ENCODE measurements around the gene FHL3. TPM values are rescaled to one million over a fixed set of nuclear protein-coding genes. Genes with fewer than 3 reads are reported as not detected.

The FHL3 gene
- total RNA-seq, 1 donor from 2014 or later, result 60.1 TPM

DNA sequence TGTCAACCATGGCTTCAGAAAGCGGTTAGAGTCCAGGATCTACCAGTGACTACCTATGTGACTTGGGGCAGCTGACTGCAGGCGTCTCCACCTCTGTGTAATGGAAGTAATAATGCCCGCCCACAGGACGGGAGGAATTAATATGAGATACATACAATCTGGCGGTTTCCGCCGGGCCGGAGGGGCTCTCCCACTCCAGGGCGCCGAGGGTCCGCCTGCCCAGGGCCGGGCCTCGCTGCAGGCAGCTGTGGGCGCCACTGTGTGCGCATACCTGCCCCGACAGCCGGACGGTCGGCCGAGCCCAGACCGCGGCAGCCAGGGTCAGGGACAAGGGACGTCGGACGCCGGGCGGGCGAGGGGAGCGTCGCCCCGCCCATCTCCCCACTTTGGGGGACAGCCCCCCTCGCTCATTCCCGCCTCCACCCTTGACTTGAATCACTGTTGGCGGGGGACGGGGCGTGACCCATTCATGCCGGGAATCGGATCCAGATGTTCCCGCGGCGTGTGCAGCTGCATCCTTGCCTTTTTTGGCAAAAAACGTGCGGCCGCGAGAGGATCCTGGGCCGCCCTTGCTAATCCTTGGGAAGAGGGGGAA, 9.5 kb downstream of the FHL3 start:
- Histone ChIP-seq H3K27ac (peak overlapping the region; percentile 93 to 96), H3K4me1 (peaks cover 20 to 46% of the 10 kb centered on the region in 2 donors), H3K9me3 (no peaks in the 10 kb centered on the region), H3K4me3 (peak overlapping the region; percentile 64 to 78), H3K36me3 (peaks cover 5 to 17% of the 10 kb centered on the region in 2 donors), H3K27me3 (no peaks in the 10 kb centered on the region)
- intact Hi-C loops (cut with DNase I), result loop anchor here (5.0 to 10.0 kb wide), 2 partner anchors 189 to 521 kb away; partner anchors contain the start of genes C1orf122, YRDC and ZC3H12A
- TF ChIP-seq, protein P1, sequence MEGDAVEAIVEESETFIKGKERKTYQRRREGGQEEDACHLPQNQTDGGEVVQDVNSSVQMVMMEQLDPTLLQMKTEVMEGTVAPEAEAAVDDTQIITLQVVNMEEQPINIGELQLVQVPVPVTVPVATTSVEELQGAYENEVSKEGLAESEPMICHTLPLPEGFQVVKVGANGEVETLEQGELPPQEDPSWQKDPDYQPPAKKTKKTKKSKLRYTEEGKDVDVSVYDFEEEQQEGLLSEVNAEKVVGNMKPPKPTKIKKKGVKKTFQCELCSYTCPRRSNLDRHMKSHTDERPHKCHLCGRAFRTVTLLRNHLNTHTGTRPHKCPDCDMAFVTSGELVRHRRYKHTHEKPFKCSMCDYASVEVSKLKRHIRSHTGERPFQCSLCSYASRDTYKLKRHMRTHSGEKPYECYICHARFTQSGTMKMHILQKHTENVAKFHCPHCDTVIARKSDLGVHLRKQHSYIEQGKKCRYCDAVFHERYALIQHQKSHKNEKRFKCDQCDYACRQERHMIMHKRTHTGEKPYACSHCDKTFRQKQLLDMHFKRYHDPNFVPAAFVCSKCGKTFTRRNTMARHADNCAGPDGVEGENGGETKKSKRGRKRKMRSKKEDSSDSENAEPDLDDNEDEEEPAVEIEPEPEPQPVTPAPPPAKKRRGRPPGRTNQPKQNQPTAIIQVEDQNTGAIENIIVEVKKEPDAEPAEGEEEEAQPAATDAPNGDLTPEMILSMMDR (IDR thresholded peaks at IDR 0.05), result no peak
- DNase-seq (ENCODE audit: low spot score in 2 of 2), result peak in 1 of 2 donors; percentile 91

DNA sequence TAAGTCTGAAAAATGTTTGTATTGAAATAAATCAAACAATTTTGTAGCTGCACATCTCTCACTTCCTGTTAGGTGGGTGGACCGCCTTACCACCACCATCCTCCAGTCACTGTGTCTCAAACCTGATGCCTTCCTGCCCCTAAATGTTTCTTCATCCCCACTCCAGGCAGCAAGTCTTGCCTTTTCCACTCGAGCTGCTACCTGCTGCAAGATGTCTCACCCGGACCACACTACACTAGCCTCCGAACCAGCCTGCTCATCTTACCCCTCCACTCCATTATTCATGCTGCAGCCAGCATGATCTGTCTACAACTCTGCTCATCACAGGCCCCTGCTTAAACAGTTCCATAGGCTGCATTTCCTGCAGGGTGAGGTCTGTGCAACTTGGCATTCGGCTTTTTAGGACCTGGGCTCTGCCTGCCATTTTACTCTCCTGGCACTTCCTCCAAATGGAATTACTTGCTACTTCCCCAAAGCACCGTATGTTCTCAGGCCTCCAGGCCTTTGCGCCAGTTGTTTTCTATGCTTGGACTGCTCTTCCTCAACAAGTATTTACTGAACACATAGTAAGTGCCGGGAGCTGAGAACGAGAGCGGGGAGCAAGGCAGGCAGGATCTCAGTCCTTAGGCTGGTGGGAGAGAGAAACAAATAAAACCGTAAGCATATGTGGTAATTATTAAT, 10.3 kb downstream of the FHL3 start:
- Histone ChIP-seq H3K36me3 (peaks cover 5 to 17% of the 10 kb centered on the region in 2 donors), H3K4me3 (peak overlapping the region; percentile 64 to 78), H3K9me3 (no peaks in the 10 kb centered on the region), H3K27ac (peak overlapping the region; percentile 93 to 96), H3K4me1 (peaks cover 11 to 43% of the 10 kb centered on the region in 2 donors), H3K27me3 (no peaks in the 10 kb centered on the region)
- intact Hi-C loops (cut with DNase I), result loop anchor here (5.0 to 10.0 kb wide), 4 partner anchors 52 to 520 kb away; partner anchors contain the start of genes C1orf122, CDCA8, POU3F1 and YRDC
- TF ChIP-seq, protein P1 (IDR thresholded peaks at IDR 0.05), result no peak
- no peak for DNase-seq (ENCODE audit: low spot score in 2 of 2)

DNA sequence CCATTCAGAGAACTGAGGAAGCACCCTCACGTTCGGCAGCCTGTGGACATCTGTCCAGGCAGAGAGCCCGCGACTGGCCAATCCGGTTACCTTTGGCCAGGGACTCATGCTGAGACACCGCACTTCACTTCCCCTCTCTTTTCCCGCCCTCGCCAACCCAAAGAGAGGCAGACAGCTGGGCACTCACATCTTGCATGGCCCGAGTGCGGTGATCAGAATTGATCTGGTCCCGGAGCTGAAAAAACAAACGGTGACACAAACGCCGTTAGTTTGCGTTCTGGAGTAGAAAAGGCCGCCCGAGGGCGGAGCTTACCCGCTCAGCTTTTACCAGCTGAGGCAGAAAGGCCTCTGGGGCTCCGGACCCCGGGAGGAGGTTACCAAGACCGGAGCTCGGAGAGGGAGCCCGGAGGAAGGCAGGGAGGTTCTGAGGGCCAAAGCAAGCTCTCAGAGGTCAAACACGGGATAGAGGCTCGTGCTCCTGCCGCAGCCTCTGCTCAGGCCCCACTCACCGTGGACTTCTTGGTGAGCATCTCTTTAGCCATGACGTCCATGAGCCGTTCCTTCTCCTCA, 15.9 kb downstream of the FHL3 start:
- peak overlapping the region; percentile 51 to 76 for H3K27ac ChIP-seq
- peak in 1 of 2 donors; percentile 68 for DNase-seq (ENCODE audit: low spot score in 2 of 2)
- TF ChIP-seq, protein P1 (IDR thresholded peaks at IDR 0.05), result no peak
- H3K4me3 ChIP-seq, result peak overlapping the region; percentile 72 to 92
- peaks cover 7 to 14% of the 10 kb centered on the region in 2 donors for H3K4me1 ChIP-seq
- intact Hi-C loops (cut with DNase I), result loop anchor here (5.0 kb wide), 2 partner anchors 42 to 57 kb away; partner anchors contain the start of gene INPP5B
- H3K36me3 ChIP-seq, result peaks cover 27 to 34% of the 10 kb centered on the region in 2 donors
- no peaks in the 10 kb centered on the region for H3K27me3 ChIP-seq
- no peaks in the 10 kb centered on the region for H3K9me3 ChIP-seq

DNA sequence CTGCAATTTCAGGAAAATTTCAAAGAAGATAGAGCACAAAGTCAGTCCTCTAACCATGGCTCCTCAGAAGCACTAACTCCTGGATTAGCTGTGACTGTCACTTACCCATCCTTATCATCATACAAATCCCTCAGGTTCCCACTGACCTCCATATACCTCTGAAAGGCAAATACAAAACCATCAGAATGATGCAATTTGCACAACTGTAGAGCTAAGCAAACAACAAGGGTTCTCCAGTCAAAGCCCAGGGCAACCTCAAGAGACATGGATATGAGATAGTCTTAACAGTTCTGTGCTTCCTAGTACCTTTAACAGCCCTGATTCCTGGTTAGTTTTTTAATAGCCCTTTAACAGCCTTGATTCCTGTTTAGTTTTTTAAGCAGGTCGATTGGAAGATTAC, 17.6 kb downstream of the FHL3 start:
- Histone ChIP-seq H3K27me3 (no peaks in the 10 kb centered on the region), H3K27ac (no peak overlapping the region), H3K4me3 (no peak overlapping the region), H3K4me1 (peaks cover 7 to 14% of the 10 kb centered on the region in 2 donors), H3K9me3 (no peaks in the 10 kb centered on the region), H3K36me3 (peaks cover 36 to 52% of the 10 kb centered on the region in 2 donors)
- TF ChIP-seq, protein P1 (IDR thresholded peaks at IDR 0.05), result no peak
- intact Hi-C loops (cut with DNase I), result loop anchor here (5.0 kb wide), 2 partner anchors 40 to 55 kb away; partner anchors contain the start of gene INPP5B
- no peak for DNase-seq (ENCODE audit: low spot score in 2 of 2)

DNA sequence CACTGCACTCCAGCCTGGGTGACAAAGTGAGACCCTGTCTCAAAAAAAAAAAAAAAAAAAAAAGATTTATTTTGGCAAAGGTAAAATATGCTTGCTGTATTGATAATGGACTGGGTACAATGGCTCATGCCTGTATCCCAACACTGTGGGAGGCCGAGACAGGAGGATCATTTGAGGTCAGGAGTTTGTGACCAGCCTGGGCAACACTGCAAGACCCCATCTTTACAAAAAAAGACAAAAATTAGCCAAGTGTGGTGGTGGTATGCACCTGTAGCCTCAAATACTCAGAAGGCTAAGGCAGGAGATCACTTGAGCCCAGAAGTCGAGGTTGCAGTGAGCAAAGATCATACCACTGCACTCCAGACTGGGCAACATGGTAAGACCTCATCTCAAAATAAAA, 21.8 kb downstream of the FHL3 start:
- Histone ChIP-seq H3K9me3 (no peaks in the 10 kb centered on the region), H3K27ac (no peak overlapping the region), H3K4me3 (no peak overlapping the region), H3K4me1 (peaks cover 2 to 6% of the 10 kb centered on the region in 2 donors), H3K27me3 (no peaks in the 10 kb centered on the region), H3K36me3 (peaks cover 72 to 93% of the 10 kb centered on the region in 2 donors)
- intact Hi-C loops (cut with DNase I), result no loop called here
- TF ChIP-seq, protein P1 (IDR thresholded peaks at IDR 0.05), result no peak
- no peak for DNase-seq (ENCODE audit: low spot score in 2 of 2)

Measured in ascending aorta (tissue), 2 donors.